KOPT-K1 (cell line): ENCODE results near the gene YY1AP1.
A peak's percentile ranks its signal among the peaks of the same experiment; 100 is the strongest.
"Not testable (repeated sequence)": the region's sequence is repeated elsewhere in the genome, so short reads cannot be mapped to it uniquely, and the experiment has no call there.

Experiments
- H3K27ac ChIP-seq: fragments of 200-600 bp; sonication (generic); 2 replicates; pipeline ENCODE4 v1.5.1; 2016; ENCODE audit warnings: antibody characterized with exemption, mild to moderate bottlenecking, low read depth, low read length; ENCODE audit not compliant: poor library complexity, severe bottlenecking
- H3K36me3 ChIP-seq: fragments of 200-600 bp; sonication (generic); 2 replicates; pipeline ENCODE4 v1.5.1; 2017; ENCODE audit warnings: antibody characterized with exemption, mild to moderate bottlenecking, low read length, moderate library complexity; ENCODE audit not compliant: insufficient read depth
- H3K9me3 ChIP-seq: fragments of 200-600 bp; sonication (generic); 2 replicates; pipeline ENCODE4 v1.5.1; 2017; ENCODE audit warnings: antibody characterized with exemption, low read length, mild to moderate bottlenecking; ENCODE audit not compliant: insufficient read depth, poor library complexity, severe bottlenecking

YY1AP1 gene

DNA sequence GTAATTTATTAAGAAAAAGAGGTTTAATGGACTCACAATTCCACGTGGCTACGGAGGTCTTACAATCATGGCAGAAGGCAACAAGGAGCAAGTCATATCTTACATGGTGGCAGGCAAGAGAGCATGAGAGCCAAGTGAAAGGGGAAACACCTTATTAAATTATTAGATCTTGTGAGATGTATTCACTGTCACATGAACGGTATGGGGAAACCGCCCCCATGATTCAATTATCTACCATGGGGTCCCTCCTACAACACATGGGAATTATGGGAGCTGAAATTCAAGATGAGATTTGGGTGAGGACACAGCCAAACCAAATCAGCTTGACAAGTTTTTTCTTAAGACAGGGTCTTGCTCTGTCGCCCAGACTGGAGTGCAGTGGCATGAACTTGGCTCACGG lies 14.6 kb upstream of the YY1AP1 start:
- H3K27ac ChIP-seq: no peak overlapping the region
- peaks cover 7% of the 10 kb centered on the region for H3K36me3 ChIP-seq
- H3K9me3 ChIP-seq: no peaks in the 10 kb centered on the region

DNA sequence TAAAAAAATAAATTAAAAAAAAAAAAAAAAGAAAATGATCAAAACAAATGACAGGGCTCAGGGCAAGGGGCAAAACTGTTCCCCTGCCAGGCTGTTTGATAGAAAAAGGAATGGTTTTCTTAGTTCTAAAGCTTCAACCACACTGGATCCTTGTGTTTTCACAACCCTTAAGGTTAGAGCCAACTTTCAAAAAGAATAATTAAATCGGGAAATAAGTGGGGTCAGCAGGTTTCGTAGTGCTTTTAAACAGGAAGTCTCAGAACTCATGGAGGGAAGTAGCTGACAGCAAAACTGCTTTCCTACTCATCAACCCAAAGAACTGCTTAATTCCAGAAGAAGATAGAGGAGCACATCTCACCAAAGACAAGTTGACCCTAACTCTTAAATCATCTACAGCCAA lies 13.1 kb upstream of the YY1AP1 start:
- peaks cover 11% of the 10 kb centered on the region; the same call in 1 of the 2 replicates for H3K36me3 ChIP-seq
- H3K9me3 ChIP-seq, H3K27ac ChIP-seq: not testable (repeated sequence)

GRCh38 chr1:155699062-155699461 lies 10.5 kb upstream of the YY1AP1 start:
- Histone ChIP-seq H3K9me3 (peaks cover 10% of the 10 kb centered on the region), H3K36me3 (peaks cover 27% of the 10 kb centered on the region; the same call in 1 of the 2 replicates)
- not testable (repeated sequence) for H3K27ac ChIP-seq

DNA sequence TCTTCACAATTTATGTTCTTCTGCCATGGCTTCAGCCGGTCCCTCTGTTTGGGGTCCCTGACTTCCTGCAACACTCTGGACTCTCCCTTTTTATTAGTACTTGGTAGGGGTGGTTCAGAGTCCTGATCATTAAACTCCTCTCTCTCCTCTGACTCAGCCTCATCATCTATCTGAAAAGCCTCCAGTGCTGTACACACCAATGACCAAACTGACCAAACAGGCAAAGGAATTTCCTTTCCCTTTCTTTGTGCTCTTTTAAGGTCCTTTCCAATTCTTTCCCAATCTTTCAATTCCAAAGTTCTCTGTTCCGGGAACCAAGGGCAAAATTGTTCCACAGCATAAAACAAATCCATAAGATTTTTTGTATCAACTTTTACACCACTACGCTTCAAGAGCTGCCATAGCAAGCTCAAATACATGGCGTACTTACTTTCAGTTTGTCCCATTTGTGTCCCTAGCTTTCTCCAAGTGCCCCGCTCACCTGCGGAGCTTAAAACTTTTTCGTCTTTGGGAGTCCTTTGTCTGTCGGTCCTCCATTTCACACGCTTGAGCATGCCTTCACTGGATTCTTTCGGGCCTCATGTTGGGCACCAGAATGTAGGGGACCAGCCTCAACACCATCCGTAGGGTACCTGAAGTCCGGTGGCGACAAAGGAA lies 9.9 kb upstream of the YY1AP1 start:
- no peak overlapping the region for H3K27ac ChIP-seq
- peaks cover 32% of the 10 kb centered on the region for H3K36me3 ChIP-seq
- peaks cover 10% of the 10 kb centered on the region for H3K9me3 ChIP-seq

GRCh38 chr1:155697616-155698015 lies 9.0 kb upstream of the YY1AP1 start:
- Histone ChIP-seq H3K36me3 (peaks cover 41% of the 10 kb centered on the region), H3K9me3 (peaks cover 10% of the 10 kb centered on the region)

GRCh38 chr1:155697046-155697445 lies 8.5 kb upstream of the YY1AP1 start:
- Histone ChIP-seq H3K9me3 (peaks cover 15% of the 10 kb centered on the region), H3K27ac (no peak overlapping the region), H3K36me3 (peaks cover 47% of the 10 kb centered on the region)

More at GRCh38 chr1:155697616-155698015, 9.0 kb upstream of the YY1AP1 start:
- not testable (repeated sequence) for H3K27ac ChIP-seq

DNA sequence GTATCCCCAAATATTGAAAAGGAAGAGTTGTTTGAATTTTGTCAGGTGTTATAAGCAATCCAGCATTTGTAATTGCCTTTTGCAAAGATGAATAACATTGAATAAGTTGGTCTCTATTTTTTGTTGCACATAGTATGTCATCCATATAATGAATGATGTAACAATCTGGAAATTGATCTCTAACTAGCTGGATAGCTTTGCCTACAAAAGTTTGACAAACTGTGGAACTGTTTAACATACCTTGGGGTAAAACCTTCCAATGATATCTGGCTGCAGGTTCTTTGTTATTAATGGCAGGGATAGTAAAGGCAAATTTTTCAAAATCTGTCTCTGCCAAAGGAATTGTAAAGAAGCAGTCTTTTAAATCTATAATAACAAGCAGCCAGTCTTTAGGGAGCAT lies 8.0 kb upstream of the YY1AP1 start:
- H3K36me3 ChIP-seq: peaks cover 52% of the 10 kb centered on the region
- H3K9me3 ChIP-seq: peaks cover 21% of the 10 kb centered on the region

DNA sequence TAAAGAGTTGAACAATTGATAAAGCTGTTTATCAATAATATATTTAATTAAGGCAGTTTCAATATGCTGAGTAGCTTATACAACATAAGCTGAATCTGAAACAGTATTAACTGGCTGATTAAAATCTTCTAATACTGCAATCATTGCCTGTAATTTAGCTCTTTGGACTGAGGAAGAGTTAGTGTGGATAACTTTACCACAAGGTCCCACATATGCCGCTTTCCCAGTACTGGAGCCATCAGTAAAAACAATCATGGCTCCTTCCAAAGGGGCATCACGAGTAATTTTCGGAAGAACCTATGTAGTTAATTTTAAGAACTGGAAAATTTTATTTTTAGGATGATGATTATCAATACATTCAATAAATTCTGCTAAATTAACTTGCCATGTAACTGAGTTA lies 7.0 kb upstream of the YY1AP1 start:
- peaks cover 59% of the 10 kb centered on the region for H3K36me3 ChIP-seq

More for the DNA sequence above, 8.0 kb upstream of the YY1AP1 start:
- no peak overlapping the region for H3K27ac ChIP-seq

DNA sequence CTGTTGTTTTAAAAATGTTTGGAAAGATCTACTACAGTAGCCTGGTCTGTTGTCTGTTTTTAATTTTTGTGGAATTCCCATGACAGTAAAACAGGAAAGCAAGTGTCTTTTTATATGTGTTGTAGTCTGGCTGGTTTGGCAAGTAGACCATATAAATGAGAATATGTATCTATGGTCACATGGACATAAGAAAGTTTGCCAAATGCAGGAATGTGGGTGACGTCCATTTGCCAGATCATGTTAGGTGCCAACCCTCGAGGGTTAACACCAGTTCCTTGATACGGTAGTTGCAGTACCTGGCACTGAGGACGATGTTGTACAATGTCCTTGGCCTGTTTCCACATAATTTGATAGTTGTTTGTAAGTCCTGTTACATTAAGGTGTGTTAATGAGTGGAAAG lies 6.5 kb upstream of the YY1AP1 start:
- Histone ChIP-seq H3K9me3 (peaks cover 26% of the 10 kb centered on the region), H3K36me3 (peaks cover 59% of the 10 kb centered on the region), H3K27ac (no peak overlapping the region)

More for the DNA sequence above, 7.0 kb upstream of the YY1AP1 start:
- H3K27ac ChIP-seq: no peak overlapping the region
- H3K9me3 ChIP-seq: peaks cover 26% of the 10 kb centered on the region

DNA sequence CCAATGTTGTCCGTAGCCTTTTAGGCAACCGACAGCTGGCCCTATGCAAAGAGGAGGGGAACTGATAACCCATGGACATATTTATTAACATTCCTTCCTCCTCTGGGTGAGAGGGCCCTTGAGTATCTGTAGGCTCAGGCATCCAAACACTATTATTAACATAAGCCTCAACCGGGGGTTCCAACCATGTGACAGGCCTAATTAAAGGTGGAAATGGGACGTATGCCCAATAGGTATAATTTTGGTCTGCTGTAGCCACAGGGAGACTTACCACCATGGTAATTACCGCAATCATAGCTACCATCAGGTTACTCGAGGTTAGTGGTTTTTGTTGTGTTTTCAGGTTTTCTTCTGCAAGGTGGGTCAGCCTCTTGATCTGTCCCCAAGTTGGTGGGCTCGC lies 5.6 kb upstream of the YY1AP1 start:
- no peak overlapping the region for H3K27ac ChIP-seq
- H3K36me3 ChIP-seq: peaks cover 59% of the 10 kb centered on the region
- peaks cover 26% of the 10 kb centered on the region for H3K9me3 ChIP-seq

DNA sequence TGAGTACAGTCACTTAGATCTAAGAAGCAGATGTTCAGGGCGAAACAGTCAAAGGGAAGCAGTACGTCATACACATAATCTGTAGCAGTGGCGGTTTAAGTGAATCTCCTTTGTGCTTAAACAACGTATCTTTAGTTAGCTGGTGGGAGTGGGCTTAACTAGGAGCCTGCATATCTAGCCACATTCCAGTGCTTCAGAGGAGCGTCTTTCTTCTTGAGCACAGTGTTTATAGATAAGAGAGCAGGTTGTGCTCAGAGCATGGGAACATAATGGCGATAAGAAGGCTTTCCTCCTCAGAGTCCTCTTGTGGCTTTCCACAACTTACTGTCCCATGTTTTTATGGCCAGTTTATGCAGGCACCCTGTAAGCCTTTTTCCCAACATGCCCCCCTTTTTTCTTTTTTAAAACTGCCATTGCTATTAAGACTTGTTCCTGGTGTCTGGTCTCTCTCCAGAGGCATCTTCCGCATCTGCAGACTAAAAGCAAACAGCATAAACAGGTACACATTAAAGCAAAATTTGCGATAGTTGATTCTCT lies 3.5 kb upstream of the YY1AP1 start:
- Histone ChIP-seq H3K36me3 (peaks cover 52% of the 10 kb centered on the region), H3K27ac (no peak overlapping the region), H3K9me3 (peaks cover 21% of the 10 kb centered on the region)

- peak within 1 kb of the TSS; percentile 99 for H3K27ac ChIP-seq
- H3K36me3 ChIP-seq: peaks cover 47% of the 10 kb centered on the region
- H3K9me3 ChIP-seq: peaks cover 16% of the 10 kb centered on the region
These were observed 570 bp upstream of the YY1AP1 start, which contains the start of gene DAP3 for GRCh38 chr1:155689081-155689607. Gene DAP3, plus strand, starts transcription at chr1:155689091. Its CDS starts 20,689 bp downstream, at chr1:155709780.

DNA sequence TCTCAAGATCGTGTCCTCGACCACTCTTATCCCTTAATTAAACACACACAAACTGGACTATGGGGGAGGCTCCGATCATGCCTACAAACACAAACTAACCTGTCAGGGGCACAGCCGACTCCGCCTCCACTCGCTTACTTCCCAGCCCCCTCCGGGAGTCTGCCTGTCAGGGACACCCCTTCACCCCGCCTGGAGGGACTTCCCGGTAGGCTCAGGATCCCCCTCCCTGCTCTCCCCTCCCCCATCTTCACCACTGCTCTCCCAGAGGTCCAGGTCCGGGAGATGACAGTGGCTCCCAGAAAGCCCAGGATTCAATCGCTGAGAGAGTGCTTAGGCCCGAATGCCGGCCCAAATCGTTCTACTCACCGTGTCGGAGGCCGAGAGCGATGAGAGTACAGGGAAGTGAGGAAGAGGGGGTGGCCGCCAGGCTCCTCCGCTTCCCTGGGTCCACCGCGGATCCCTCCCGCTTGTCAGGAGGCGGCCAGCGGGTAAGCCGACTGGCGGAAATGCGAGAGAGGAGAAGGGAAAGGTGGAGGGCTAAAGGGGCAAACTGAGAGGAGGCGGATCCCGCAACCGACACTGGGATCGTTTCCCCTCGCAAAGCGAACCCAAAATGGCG lies 760 bp downstream of the YY1AP1 start:
- H3K36me3 ChIP-seq: peaks cover 46% of the 10 kb centered on the region
- H3K9me3 ChIP-seq: peaks cover 16% of the 10 kb centered on the region
- H3K27ac ChIP-seq: peak overlapping the region; percentile 99

DNA sequence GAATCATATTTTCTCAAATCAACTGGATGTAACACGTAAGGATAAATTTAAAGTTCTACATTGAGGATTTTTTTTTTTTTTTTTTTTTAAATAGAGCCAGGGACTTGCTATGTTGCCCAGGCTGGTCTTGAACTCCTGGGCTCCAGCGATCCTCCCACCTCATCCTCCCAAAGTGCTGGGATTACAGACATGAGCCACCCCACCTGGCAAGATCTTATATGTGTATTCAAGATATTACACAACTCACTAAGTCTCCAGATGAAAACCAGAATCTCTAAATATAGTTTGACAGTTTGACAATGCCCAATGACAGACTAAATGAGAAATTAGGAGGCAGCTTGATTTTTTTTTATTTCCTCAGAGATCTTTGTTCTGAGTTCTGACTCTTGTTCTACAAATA lies 6.8 kb downstream of the YY1AP1 start:
- Histone ChIP-seq H3K36me3 (peaks cover 86% of the 10 kb centered on the region), H3K9me3 (no peaks in the 10 kb centered on the region), H3K27ac (no peak overlapping the region)

- H3K27ac ChIP-seq: no peak overlapping the region
- peaks cover 94% of the 10 kb centered on the region for H3K36me3 ChIP-seq
- H3K9me3 ChIP-seq: no peaks in the 10 kb centered on the region
These were observed 8.0 kb downstream of the YY1AP1 start for GRCh38 chr1:155680531-155680930.
